Breast epithelium (tissue), 4 donors: ENCODE data around the gene JSRP1. TPM values are rescaled to one million over a fixed set of nuclear protein-coding genes. Genes with fewer than 3 reads are reported as not detected.

Experiments used
- DNase-seq, 2 donors: peaks; one replicate each; pipeline ENCODE4 v3.0.0-alpha.2; 2019; ENCODE audit warnings: low spot score in 2 of 2
- H3K27ac ChIP-seq, 2 donors: fragments of 200-600 bp; sonication (generic) in 1 of 2; one replicate each; pipeline ENCODE4 v1.5.1; 2016 to 2019; ENCODE audit warnings: mild to moderate bottlenecking in 1 of 2
- H3K27me3 ChIP-seq, 2 donors: fragments of 200-600 bp; sonication (generic) in 1 of 2; one replicate each; pipeline versions ENCODE4 v1.5.1 to v1.6.0; 2017 to 2019; ENCODE audit warnings: control low read depth in 1 of 2, mild to moderate bottlenecking in 1 of 2
- H3K36me3 ChIP-seq: fragments of 200-600 bp; one replicate; pipeline ENCODE4 v1.5.1; 2019
- H3K4me1 ChIP-seq, 2 donors: fragments of 200-600 bp; sonication (generic); one replicate each; pipeline ENCODE4 v1.5.1; 2016 to 2019; ENCODE audit warnings: control low read depth in 1 of 2
- H3K4me3 ChIP-seq, 3 donors: fragments of 200-600 bp; sonication (generic); 1 replicate in 2 of 3; 2 replicates in 1 of 3; pipeline ENCODE4 v1.5.1; 2016 to 2019; ENCODE audit warnings: mild to moderate bottlenecking in 3 of 3, moderate library complexity in 2 of 3
- H3K9me3 ChIP-seq, 2 donors: fragments of 200-600 bp; sonication (generic) in 1 of 2; one replicate each; pipeline ENCODE4 v1.5.1; 2016 to 2019; ENCODE audit warnings: control low read depth in 1 of 2
- CTCF ChIP-seq, 3 donors: fragments of 450-650 bp; IDR thresholded peaks; one replicate each; pipeline ENCODE4 v1.5.1; 2016 to 2017; ENCODE audit warnings: antibody characterized with exemption in 3 of 3, mild to moderate bottlenecking in 3 of 3, moderate library complexity in 3 of 3
- POLR2A ChIP-seq: fragments of 450-650 bp; IDR thresholded peaks from one replicate; pipeline ENCODE4 v1.6.1; 2016; ENCODE audit warnings: antibody characterized with exemption, mild to moderate bottlenecking, moderate library complexity
- POLR2AphosphoS5 ChIP-seq, 3 donors: sonication (generic); formaldehyde crosslinking; IDR thresholded peaks; one replicate each; pipeline ENCODE4 v1.6.1; 2017; ENCODE audit warnings: antibody characterized with exemption in 3 of 3
- intact Hi-C: fragments of 100-400 bp; cut with DNase I; formaldehyde crosslinking; loops from one replicate; pipeline ENCODE4 v1.15.1; 2023; ENCODE audit warnings: low total_unique reads
- total RNA-seq, 3 donors: library from RNA; depleted of rRNA; stranded (reverse); fragments of >200 nt; gene quantifications; one replicate each; pipeline ENCODE4 v1.1.0, GENCODE V29; 2016

Gene JSRP1
- total RNA-seq, 3 donors from 2014 or later, result 1.0 to 2.3 TPM; not detected in 1

- no peaks in the 10 kb centered on the region for H3K4me1 ChIP-seq
- TF ChIP-seq POLR2AphosphoS5 (IDR thresholded peaks at IDR 0.05) (no peak), CTCF (IDR thresholded peaks at IDR 0.05) (no peak), POLR2A (no peak)
- no peaks in the 10 kb centered on the region for H3K27me3 ChIP-seq
- H3K36me3 ChIP-seq, result peaks cover 5% of the 10 kb centered on the region
- no peak for DNase-seq
- no peaks in the 10 kb centered on the region for H3K9me3 ChIP-seq
- no peak overlapping the region for H3K4me3 ChIP-seq
- H3K27ac ChIP-seq, result no peak overlapping the region
- intact Hi-C loops, result no loop called here
Measured at GRCh38 chr19:2214251-2214650, 42.0 kb downstream of the JSRP1 start.

- no peak for DNase-seq
- intact Hi-C loops, result no loop called here
- H3K27me3 ChIP-seq, result no peaks in the 10 kb centered on the region
- peaks cover 5% of the 10 kb centered on the region for H3K36me3 ChIP-seq
- H3K27ac ChIP-seq, result no peak overlapping the region
- no peaks in the 10 kb centered on the region for H3K9me3 ChIP-seq
- H3K4me1 ChIP-seq, result no peaks in the 10 kb centered on the region
- TF ChIP-seq POLR2AphosphoS5 (IDR thresholded peaks at IDR 0.05) (no peak), POLR2A (no peak), CTCF (IDR thresholded peaks at IDR 0.05) (no peak)
- H3K4me3 ChIP-seq, result no peak overlapping the region
Measured at GRCh38 chr19:2213799-2214198, 42.4 kb downstream of the JSRP1 start.

GRCh38 chr19:2212861-2213711, 43.1 kb downstream of the JSRP1 start:
- no peak overlapping the region for H3K4me3 ChIP-seq
- no peak for DNase-seq
- no peak for TF ChIP-seq POLR2A
- no peak for TF ChIP-seq POLR2AphosphoS5 (IDR thresholded peaks at IDR 0.05)
- TF ChIP-seq CTCF (IDR thresholded peaks at IDR 0.05), result no peak
- no peak overlapping the region for H3K27ac ChIP-seq
- H3K27me3 ChIP-seq, result no peaks in the 10 kb centered on the region
- intact Hi-C loops, result no loop called here
- peaks cover 5% of the 10 kb centered on the region for H3K36me3 ChIP-seq
- H3K9me3 ChIP-seq, result no peaks in the 10 kb centered on the region
- H3K4me1 ChIP-seq, result no peaks in the 10 kb centered on the region

- Histone ChIP-seq H3K4me1 (no peaks in the 10 kb centered on the region), H3K36me3 (peaks cover 5% of the 10 kb centered on the region), H3K4me3 (no peak overlapping the region), H3K27me3 (no peaks in the 10 kb centered on the region), H3K9me3 (no peaks in the 10 kb centered on the region), H3K27ac (no peak overlapping the region)
- DNase-seq, result no peak
- intact Hi-C loops, result no loop called here
- TF ChIP-seq POLR2A (no peak), CTCF (IDR thresholded peaks at IDR 0.05) (no peak), POLR2AphosphoS5 (IDR thresholded peaks at IDR 0.05) (no peak)
Measured at GRCh38 chr19:2210987-2211740, 45.1 kb downstream of the JSRP1 start.

GRCh38 chr19:2210206-2210605, 46.0 kb downstream of the JSRP1 start:
- H3K27me3 ChIP-seq, result no peaks in the 10 kb centered on the region
- H3K36me3 ChIP-seq, result peaks cover 5% of the 10 kb centered on the region
- intact Hi-C loops, result no loop called here
- no peaks in the 10 kb centered on the region for H3K9me3 ChIP-seq
- no peak for DNase-seq
- H3K4me1 ChIP-seq, result no peaks in the 10 kb centered on the region
- TF ChIP-seq POLR2AphosphoS5 (IDR thresholded peaks at IDR 0.05) (no peak), POLR2A (no peak), CTCF (IDR thresholded peaks at IDR 0.05) (no peak)
- H3K27ac ChIP-seq, result no peak overlapping the region
- H3K4me3 ChIP-seq, result no peak overlapping the region
